ENCODE data around the gene USP40. TPM values are rescaled to one million over a fixed set of nuclear protein-coding genes. Genes with fewer than 3 reads are reported as not detected.

The USP40 gene
- total RNA-seq, 1 experiment from 2014 or later: 34.9 TPM

DNA sequence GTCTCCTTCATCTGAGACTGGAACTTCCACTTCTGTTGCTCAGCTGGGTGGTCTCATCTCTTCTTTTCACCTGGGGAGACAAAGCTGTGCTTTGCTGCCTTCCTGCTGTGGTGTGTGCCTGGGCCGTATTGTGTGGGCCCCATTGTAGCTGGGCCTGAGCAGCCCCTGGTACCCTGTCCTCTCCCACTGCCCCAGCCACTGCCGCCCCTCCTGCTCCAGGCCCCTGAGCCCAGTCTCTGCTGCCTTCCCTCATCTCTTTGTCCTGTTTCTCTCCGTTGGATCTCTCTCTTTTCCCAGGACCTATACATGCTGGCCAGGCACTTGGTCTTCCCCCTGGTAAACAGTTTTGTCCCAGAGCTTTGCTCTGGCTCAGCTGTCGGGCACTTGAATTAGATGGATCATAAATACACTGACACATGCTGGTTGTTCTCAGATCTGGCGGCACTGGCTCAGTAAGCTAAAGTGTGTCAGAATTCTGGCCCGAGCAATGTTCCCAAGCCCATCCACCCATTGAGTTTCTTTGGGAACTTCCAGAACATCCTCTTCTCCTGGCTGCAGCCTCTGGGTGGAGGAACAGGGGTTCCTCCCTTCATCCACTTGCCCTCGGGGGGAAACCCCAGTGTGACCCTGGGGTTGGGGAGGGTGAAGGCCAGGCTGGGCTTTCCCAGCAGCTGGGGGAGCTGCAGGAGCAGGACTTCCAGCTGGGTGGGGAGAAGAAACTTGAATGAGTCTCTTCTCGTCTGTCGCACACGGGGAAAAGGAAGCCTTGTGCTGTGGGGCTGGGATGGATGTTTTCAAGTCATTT, 113.3 kb downstream of the USP40 start (continued):
- no peak for TF ChIP-seq EZH2 (IDR thresholded peaks at IDR 0.05)
- no peak for TF ChIP-seq POLR2A (IDR thresholded peaks at IDR 0.05; ENCODE audit: borderline replicate concordance, extremely low read depth, insufficient read depth, insufficient read length)
- no peak for TF ChIP-seq ZNF274 (IDR thresholded peaks at IDR 0.05; ENCODE audit: low read depth, low read length)
- TF ChIP-seq, protein P1, sequence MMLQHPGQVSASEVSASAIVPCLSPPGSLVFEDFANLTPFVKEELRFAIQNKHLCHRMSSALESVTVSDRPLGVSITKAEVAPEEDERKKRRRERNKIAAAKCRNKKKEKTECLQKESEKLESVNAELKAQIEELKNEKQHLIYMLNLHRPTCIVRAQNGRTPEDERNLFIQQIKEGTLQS (IDR thresholded peaks at IDR 0.05): no peak
- TF ChIP-seq SP1 (IDR thresholded peaks at IDR 0.05; ENCODE audit: low read depth): no peak
- TF ChIP-seq SIN3A (IDR thresholded peaks at IDR 0.05; ENCODE audit: low read depth): no peak

DNA sequence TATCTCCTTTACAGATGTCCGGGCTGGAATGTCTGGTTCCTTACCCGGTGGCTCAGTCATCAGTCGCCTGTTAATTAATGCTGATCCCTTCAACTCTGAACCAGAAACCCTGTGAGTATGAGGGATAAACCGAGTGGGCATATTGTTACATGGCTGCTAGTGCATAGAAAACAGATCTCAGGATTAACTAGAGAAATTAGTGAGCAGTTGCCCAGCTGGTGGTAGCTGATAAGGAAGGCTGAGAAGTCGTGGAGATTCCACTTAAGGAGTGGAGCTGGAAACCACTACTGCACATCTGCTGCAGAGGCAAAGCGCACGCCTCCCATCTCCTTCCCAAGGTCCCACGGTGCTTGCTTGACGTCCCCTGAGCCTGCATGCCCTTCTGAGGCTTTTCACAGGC, 114.6 kb downstream of the USP40 start:
- H3K9ac ChIP-seq (ENCODE audit: low read length): no peak overlapping the region
- H3K4me1 ChIP-seq (ENCODE audit: control insufficient read depth in 1 of 2, insufficient read depth in 2 of 2, low read length in 2 of 2): no peaks in the 10 kb centered on the region
- POLR2A ChIA-PET: no interaction called here
- no peak for DNase-seq (ENCODE audit: low read depth, low spot score)
- no peaks in the 10 kb centered on the region for H4K20me1 ChIP-seq (ENCODE audit: insufficient read depth)
- H2AFZ ChIP-seq (ENCODE audit: low read depth, low read length, poor library complexity, severe bottlenecking): no peak overlapping the region
- RAD21 ChIA-PET (ENCODE audit: low non-redundant PET in 1 of 2, low total read pairs in 2 of 2, uncharacterized antibody in 2 of 2, unreplicated experiment in 2 of 2): no interaction called here
- TF ChIP-seq EZH2phosphoT487 (IDR thresholded peaks at IDR 0.05; ENCODE audit: borderline replicate concordance) (no peak), POLR2AphosphoS5 (IDR thresholded peaks at IDR 0.05; ENCODE audit: low read depth, low read length) (no peak), JUND (IDR thresholded peaks at IDR 0.05) (no peak), ZNF274 (IDR thresholded peaks at IDR 0.05; ENCODE audit: low read depth, low read length) (no peak), FOSL1 (IDR thresholded peaks at IDR 0.05; ENCODE audit: low read depth) (no peak), REST (IDR thresholded peaks at IDR 0.05; ENCODE audit: low read depth) (no peak), ZBTB33 (IDR thresholded peaks at IDR 0.05; ENCODE audit: extremely low read depth, insufficient replicate concordance, low read length) (no peak), SIN3A (IDR thresholded peaks at IDR 0.05; ENCODE audit: low read depth) (no peak), EGR1 (IDR thresholded peaks at IDR 0.05; ENCODE audit: low read depth) (no peak), ELF1 (IDR thresholded peaks at IDR 0.05; ENCODE audit: borderline replicate concordance, low read depth) (no peak), CEBPB (IDR thresholded peaks at IDR 0.05; ENCODE audit: low read depth) (no peak), SRF (IDR thresholded peaks at IDR 0.05; ENCODE audit: low read depth) (no peak), EZH2 (IDR thresholded peaks at IDR 0.05) (no peak)
- TF ChIP-seq, protein P2, sequence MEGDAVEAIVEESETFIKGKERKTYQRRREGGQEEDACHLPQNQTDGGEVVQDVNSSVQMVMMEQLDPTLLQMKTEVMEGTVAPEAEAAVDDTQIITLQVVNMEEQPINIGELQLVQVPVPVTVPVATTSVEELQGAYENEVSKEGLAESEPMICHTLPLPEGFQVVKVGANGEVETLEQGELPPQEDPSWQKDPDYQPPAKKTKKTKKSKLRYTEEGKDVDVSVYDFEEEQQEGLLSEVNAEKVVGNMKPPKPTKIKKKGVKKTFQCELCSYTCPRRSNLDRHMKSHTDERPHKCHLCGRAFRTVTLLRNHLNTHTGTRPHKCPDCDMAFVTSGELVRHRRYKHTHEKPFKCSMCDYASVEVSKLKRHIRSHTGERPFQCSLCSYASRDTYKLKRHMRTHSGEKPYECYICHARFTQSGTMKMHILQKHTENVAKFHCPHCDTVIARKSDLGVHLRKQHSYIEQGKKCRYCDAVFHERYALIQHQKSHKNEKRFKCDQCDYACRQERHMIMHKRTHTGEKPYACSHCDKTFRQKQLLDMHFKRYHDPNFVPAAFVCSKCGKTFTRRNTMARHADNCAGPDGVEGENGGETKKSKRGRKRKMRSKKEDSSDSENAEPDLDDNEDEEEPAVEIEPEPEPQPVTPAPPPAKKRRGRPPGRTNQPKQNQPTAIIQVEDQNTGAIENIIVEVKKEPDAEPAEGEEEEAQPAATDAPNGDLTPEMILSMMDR (IDR thresholded peaks at IDR 0.05 in 2 of 3, conservative IDR thresholded peaks at IDR 0.05 in 1 of 3; ENCODE audit: borderline replicate concordance in 1 of 3, insufficient read depth in 1 of 3, low read depth in 2 of 3, low read length in 2 of 3): no peak
- TF ChIP-seq, protein P1 (IDR thresholded peaks at IDR 0.05): no peak
- intact Hi-C loops (cut with micrococcal nuclease): no loop called here
- no peak for ATAC-seq
- no TSS peak for BruUV-seq (replicated peaks)
- H3K4me3 ChIP-seq (replicated peaks in 1 of 2; ENCODE audit: low read depth in 1 of 2, low read length in 2 of 2): no peak overlapping the region
- CTCF ChIA-PET: no interaction called here
- H3K9me2 ChIP-seq (ENCODE audit: insufficient read depth): no peaks in the 10 kb centered on the region
- H3K27ac ChIP-seq (ENCODE audit: low read depth, low read length): no peak overlapping the region
- peaks cover 39 to 50% of the 10 kb centered on the region in 2 experiments for H3K36me3 ChIP-seq (ENCODE audit: control insufficient read depth in 1 of 2, insufficient read depth in 2 of 2, low read length in 2 of 2)
- no peaks in the 10 kb centered on the region for H3K79me2 ChIP-seq (ENCODE audit: insufficient read depth, low read length)
- no peaks in the 10 kb centered on the region for H3K9me3 ChIP-seq (ENCODE audit: control insufficient read depth in 1 of 2, insufficient read depth in 1 of 2, low read depth in 1 of 2, low read length in 2 of 2)
- no peak overlapping the region for H3K4me2 ChIP-seq (ENCODE audit: low read length)
- no peaks in the 10 kb centered on the region for H3K27me3 ChIP-seq (ENCODE audit: insufficient read depth, low read length)

Data from HCT116 (cell line).